Breast epithelium (tissue), 3 donors: Measurements from ENCODE around the gene CDC14A.

ENCODE experiments used
- CTCF ChIP-seq, 3 donors: fragments of 450-650 bp; IDR thresholded peaks; one replicate each; pipeline ENCODE4 v1.5.1; 2016 to 2017; ENCODE audit warnings: antibody characterized with exemption in 3 of 3, mild to moderate bottlenecking in 3 of 3, moderate library complexity in 3 of 3
- POLR2A ChIP-seq: fragments of 450-650 bp; IDR thresholded peaks from one replicate; pipeline ENCODE4 v1.6.1; 2016; ENCODE audit warnings: antibody characterized with exemption, mild to moderate bottlenecking, moderate library complexity

- TF ChIP-seq CTCF (IDR thresholded peaks at IDR 0.05) (no peak), POLR2A (no peak)
These were observed 71.6 kb downstream of the CDC14A start for GRCh38 chr1:100423832-100424337.
